Peyer's patch (tissue), 4 donors: ENCODE data around the gene ALKBH5. TPM values are rescaled to one million over a fixed set of nuclear protein-coding genes. Genes with fewer than 3 reads are reported as not detected.

Experiments used
- DNase-seq, 3 donors: peaks; one replicate each; pipeline ENCODE4 v3.0.0-alpha.2; 2017 to 2019
- H3K27ac ChIP-seq, 4 donors: fragments of 200-600 bp; sonication (generic); one replicate each; pipeline ENCODE4 v1.5.1; 2016 to 2019
- H3K27me3 ChIP-seq, 2 donors: fragments of 200-600 bp; sonication (generic); one replicate each; pipeline ENCODE4 v1.5.1; 2019
- H3K36me3 ChIP-seq, 3 donors: fragments of 200-600 bp; sonication (generic); one replicate each; pipeline ENCODE4 v1.5.1; 2016 to 2019
- H3K4me1 ChIP-seq, 4 donors: fragments of 200-600 bp; sonication (generic); one replicate each; pipeline ENCODE4 v1.5.1; 2016 to 2019
- H3K4me3 ChIP-seq, 4 donors: fragments of 200-600 bp; sonication (generic); 1 replicate in 3 of 4; 2 replicates in 1 of 4; pipeline ENCODE4 v1.5.1; 2016 to 2019; ENCODE audit warnings: mild to moderate bottlenecking in 1 of 4
- H3K9me3 ChIP-seq, 4 donors: fragments of 200-600 bp; sonication (generic); one replicate each; pipeline ENCODE4 v1.5.1; 2016 to 2019; ENCODE audit warnings: mild to moderate bottlenecking in 1 of 4
- CTCF ChIP-seq, 6 experiments: fragments of 450-650 bp in 4 of 6; fragments of 200-600 bp in 2 of 6; sonication (generic) in 1 of 6; IDR thresholded peaks; one replicate each; pipeline ENCODE4 v1.5.1; 2017 to 2019; ENCODE audit warnings: antibody characterized with exemption in 6 of 6, mild to moderate bottlenecking in 3 of 6, moderate library complexity in 1 of 6
- POLR2A ChIP-seq, 2 donors: fragments of 450-650 bp; IDR thresholded peaks; one replicate each; pipeline ENCODE4 v1.5.1; 2017; ENCODE audit warnings: antibody characterized with exemption in 2 of 2, mild to moderate bottlenecking in 2 of 2, moderate library complexity in 2 of 2
- total RNA-seq, 4 donors: library from RNA; depleted of rRNA; stranded (reverse); fragments of >200 nt; gene quantifications; one replicate each; pipeline ENCODE4 v1.1.0, GENCODE V29; 2016

ALKBH5 gene
- total RNA-seq, 4 donors from 2014 or later = 65.6 to 78.5 (median 72.9) TPM

DNA sequence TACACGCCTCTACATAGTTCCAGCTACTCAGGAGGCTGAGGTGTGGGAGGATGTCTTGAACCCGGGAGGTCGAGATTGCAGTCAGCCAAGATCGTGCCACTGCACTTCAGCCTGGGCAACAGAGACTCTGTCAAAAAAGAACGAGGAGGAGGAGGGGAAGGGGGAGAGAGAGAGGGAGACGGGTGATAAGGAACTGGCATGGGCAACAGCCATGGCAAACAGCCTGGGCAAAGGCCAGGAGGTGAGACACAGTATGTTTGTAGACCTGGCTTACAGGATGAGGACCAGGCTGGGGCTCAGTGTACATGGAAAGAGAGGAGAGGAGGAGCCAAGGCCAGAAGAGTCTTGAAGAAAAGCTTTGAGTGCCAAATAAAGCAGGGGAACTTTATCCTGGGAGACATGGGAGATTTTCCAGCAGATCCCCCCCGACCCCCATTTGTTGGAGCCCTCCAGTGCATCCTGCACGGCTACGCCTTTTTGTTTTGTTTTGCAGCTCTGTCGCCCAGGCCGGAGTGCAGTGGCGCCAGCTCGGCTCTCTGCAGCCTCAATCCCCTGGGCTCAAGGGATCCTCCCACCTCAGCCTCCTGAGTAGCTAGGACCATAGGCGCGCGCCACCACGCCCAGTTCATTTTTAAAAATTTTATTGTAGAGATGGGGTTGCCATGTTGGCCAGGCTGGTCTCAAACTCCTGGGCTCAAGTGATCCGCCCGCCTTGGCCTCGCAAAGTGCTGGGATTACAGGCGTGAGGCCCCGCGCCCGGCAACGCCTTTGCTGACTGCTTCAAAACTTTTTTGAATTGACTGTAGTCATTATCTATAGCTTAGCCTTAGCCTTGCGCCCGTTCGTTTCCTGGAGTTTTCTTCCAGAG is 1.3 kb upstream of the ALKBH5 start:
- Histone ChIP-seq H3K36me3 (no peaks in the 10 kb centered on the region), H3K9me3 (no peaks in the 10 kb centered on the region), H3K4me1 (peaks cover 0 to 37% (median 9%) of the 10 kb centered on the region in 4 donors), H3K4me3 (peak overlapping the region; percentile 89 to 96 (median 90)), H3K27me3 (no peaks in the 10 kb centered on the region), H3K27ac (peak overlapping the region; percentile 95 to 99 (median 98))
- TF ChIP-seq CTCF (IDR thresholded peaks at IDR 0.05) (no peak), POLR2A (IDR thresholded peaks at IDR 0.05) (no peak)
- peak in 2 of 3 donors; percentile 56 to 57 for DNase-seq

GRCh38 chr17:18182978-18183333 is 672 bp upstream of the ALKBH5 start:
- Histone ChIP-seq H3K4me3 (peak overlapping the region; percentile 89 to 96 (median 90)), H3K27ac (peak overlapping the region; percentile 95 to 99 (median 98)), H3K9me3 (no peaks in the 10 kb centered on the region), H3K4me1 (peaks cover 0 to 43% (median 12%) of the 10 kb centered on the region in 4 donors), H3K27me3 (no peaks in the 10 kb centered on the region), H3K36me3 (peaks cover 0 to under 1% (median 0%) of the 10 kb centered on the region in 3 donors)
- DNase-seq = peak; percentile 77 to 91 (median 89)
- TF ChIP-seq CTCF (IDR thresholded peaks at IDR 0.05) (peak in 1 of 6 experiments; percentile 3), POLR2A (IDR thresholded peaks at IDR 0.05) (no peak)

- Histone ChIP-seq H3K27ac (peak overlapping the region; percentile 95 to 99 (median 98)), H3K27me3 (no peaks in the 10 kb centered on the region), H3K9me3 (no peaks in the 10 kb centered on the region), H3K36me3 (peaks cover 0 to 6% (median 0%) of the 10 kb centered on the region in 3 donors), H3K4me1 (peaks cover 0 to 58% (median 20%) of the 10 kb centered on the region in 4 donors), H3K4me3 (peak overlapping the region; percentile 89 to 96 (median 90))
- peak; percentile 60 to 82 (median 71) for DNase-seq
- TF ChIP-seq CTCF (IDR thresholded peaks at IDR 0.05) (no peak), POLR2A (IDR thresholded peaks at IDR 0.05) (no peak)
Measured at GRCh38 chr17:18184143-18185031, 759 bp downstream of the ALKBH5 start.

DNA sequence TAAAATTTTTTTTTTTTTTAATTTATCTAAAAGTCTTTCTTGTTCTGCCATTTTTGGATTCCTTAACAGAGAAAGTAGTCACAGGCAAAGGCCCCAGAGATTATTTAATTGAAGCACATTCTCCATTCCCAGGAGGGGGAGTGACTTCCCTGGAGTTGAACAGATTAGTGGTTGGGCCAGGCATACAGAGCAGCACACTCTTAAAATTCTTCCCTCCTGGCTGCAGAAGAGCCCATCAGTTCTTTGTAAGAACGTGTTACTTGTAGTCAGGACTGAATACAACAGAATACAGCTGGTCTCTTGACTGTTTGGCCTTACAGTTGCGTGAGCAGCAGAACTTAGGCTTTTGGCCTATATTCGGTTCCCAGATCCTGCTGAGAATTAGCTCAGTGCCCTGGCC is 1.8 kb downstream of the ALKBH5 start:
- peak overlapping the region in 3 of 4 donors; percentile 13 to 99 (median 27) for H3K27ac ChIP-seq

More for the DNA sequence above, 1.8 kb downstream of the ALKBH5 start:
- H3K27me3 ChIP-seq = no peaks in the 10 kb centered on the region
- no peak for TF ChIP-seq CTCF (IDR thresholded peaks at IDR 0.05)
- no peak for TF ChIP-seq POLR2A (IDR thresholded peaks at IDR 0.05)
- peaks cover 0 to 68% (median 20%) of the 10 kb centered on the region in 4 donors for H3K4me1 ChIP-seq
- peaks cover 0 to 6% (median 0%) of the 10 kb centered on the region in 3 donors for H3K36me3 ChIP-seq
- DNase-seq = no peak
- no peaks in the 10 kb centered on the region for H3K9me3 ChIP-seq
- peak overlapping the region; percentile 5 to 92 (median 89) for H3K4me3 ChIP-seq
